ENCODE data around the gene KCNG1.

DNA sequence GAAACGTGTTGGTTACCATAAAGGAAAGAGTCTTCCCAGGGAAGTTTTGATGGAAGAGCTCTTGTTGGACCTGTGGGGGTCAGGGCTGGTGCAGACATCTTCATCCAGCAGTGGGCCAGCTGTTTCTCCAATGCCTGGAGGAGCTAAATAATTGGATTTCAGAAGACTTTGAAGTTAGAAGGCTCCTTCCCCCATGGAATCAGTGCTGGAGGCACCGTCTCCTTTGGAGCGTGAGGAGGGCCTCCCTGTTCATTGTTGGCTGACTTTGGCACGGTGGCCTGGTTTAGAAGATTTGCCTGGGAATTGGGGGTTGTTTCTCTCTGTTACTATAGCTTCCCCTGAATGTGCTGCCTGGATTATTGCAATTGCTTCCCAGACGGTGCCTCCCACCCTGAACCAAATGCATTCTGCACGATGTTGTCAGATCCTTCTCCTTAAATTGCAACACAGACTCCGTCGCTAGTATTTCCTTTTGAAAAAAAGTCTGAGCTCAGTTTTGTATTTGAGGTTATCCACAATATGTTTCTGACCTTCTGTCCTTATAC is 27.7 kb upstream of the KCNG1 start:
- TF ChIP-seq POLR2A (IDR thresholded peaks at IDR 0.05; ENCODE audit: control extremely low read depth in 1 of 2, low read depth in 2 of 2, low read length in 2 of 2) (no peak), RFX5 (IDR thresholded peaks at IDR 0.05; ENCODE audit: borderline replicate concordance, low read depth, low read length) (no peak), SIN3A (conservative IDR thresholded peaks at IDR 0.05 in 1 of 2, IDR thresholded peaks at IDR 0.05 in 1 of 2; ENCODE audit: low read depth in 1 of 2, low read length in 2 of 2) (no peak), MAFK (IDR thresholded peaks at IDR 0.05; ENCODE audit: low read depth, low read length) (no peak), SUZ12 (IDR thresholded peaks at IDR 0.05; ENCODE audit: low read length) (no peak), TEAD4 (IDR thresholded peaks at IDR 0.05; ENCODE audit: low read depth, low read length) (no peak), HDAC2 (IDR thresholded peaks at IDR 0.05; ENCODE audit: borderline replicate concordance in 1 of 2, low read depth in 2 of 2, low read length in 2 of 2) (no peak), EGR1 (IDR thresholded peaks at IDR 0.05; ENCODE audit: borderline replicate concordance, low read depth, low read length) (no peak), CHD1 (IDR thresholded peaks at IDR 0.05; ENCODE audit: low read depth, low read length) (no peak), EZH2 (IDR thresholded peaks at IDR 0.05; ENCODE audit: low read depth, low read length, severe bottlenecking) (no peak), SRF (IDR thresholded peaks at IDR 0.05; ENCODE audit: low read depth, low read length) (no peak)
- TF ChIP-seq, protein P1, sequence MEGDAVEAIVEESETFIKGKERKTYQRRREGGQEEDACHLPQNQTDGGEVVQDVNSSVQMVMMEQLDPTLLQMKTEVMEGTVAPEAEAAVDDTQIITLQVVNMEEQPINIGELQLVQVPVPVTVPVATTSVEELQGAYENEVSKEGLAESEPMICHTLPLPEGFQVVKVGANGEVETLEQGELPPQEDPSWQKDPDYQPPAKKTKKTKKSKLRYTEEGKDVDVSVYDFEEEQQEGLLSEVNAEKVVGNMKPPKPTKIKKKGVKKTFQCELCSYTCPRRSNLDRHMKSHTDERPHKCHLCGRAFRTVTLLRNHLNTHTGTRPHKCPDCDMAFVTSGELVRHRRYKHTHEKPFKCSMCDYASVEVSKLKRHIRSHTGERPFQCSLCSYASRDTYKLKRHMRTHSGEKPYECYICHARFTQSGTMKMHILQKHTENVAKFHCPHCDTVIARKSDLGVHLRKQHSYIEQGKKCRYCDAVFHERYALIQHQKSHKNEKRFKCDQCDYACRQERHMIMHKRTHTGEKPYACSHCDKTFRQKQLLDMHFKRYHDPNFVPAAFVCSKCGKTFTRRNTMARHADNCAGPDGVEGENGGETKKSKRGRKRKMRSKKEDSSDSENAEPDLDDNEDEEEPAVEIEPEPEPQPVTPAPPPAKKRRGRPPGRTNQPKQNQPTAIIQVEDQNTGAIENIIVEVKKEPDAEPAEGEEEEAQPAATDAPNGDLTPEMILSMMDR (IDR thresholded peaks at IDR 0.05; ENCODE audit: control extremely low read depth in 1 of 3, insufficient read depth in 1 of 3, low read depth in 1 of 3, low read length in 3 of 3) = no peak
- TF ChIP-seq, protein P2, sequence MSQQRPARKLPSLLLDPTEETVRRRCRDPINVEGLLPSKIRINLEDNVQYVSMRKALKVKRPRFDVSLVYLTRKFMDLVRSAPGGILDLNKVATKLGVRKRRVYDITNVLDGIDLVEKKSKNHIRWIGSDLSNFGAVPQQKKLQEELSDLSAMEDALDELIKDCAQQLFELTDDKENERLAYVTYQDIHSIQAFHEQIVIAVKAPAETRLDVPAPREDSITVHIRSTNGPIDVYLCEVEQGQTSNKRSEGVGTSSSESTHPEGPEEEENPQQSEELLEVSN (IDR thresholded peaks at IDR 0.05) = no peak

Measured in H1 (cell line).